DOHH2 (cell line): Measurements from ENCODE around the gene FAM118B.

ENCODE experiments used
- CTCF ChIP-seq: fragments of 200-600 bp; sonication (generic); IDR thresholded peaks from one replicate; pipeline ENCODE4 v1.5.1; 2014; ENCODE audit warnings: antibody characterized with exemption, mild to moderate bottlenecking, low read depth, low read length; ENCODE audit not compliant: poor library complexity, severe bottlenecking
- EZH2phosphoT487 ChIP-seq: fragments of 200-600 bp; sonication (generic); IDR thresholded peaks from 2 replicates; pipeline ENCODE4 v1.6.1; 2017; ENCODE audit warnings: borderline replicate concordance, mild to moderate bottlenecking, antibody characterized with exemption, low read length, moderate library complexity, mixed read lengths

- no peak for TF ChIP-seq CTCF
- TF ChIP-seq EZH2phosphoT487, result no peak
Observed at GRCh38 chr11:126254819-126255218, 43.2 kb downstream of the FAM118B start.
